Sigmoid colon (tissue), 7 donors: ENCODE measurements around the gene VIT. TPM values are rescaled to one million over a fixed set of nuclear protein-coding genes. Genes with fewer than 3 reads are reported as not detected.

Experiments
- DNase-seq: peaks from one replicate; pipeline ENCODE4 v3.0.0-alpha.2; 2019
- H3K27ac ChIP-seq, 4 donors: fragments of 200-600 bp; sonication (generic); one replicate each; pipeline ENCODE4 v1.5.1; 2016 to 2019; ENCODE audit warnings: mild to moderate bottlenecking in 1 of 4
- H3K27me3 ChIP-seq, 3 donors: fragments of 200-600 bp; sonication (generic); one replicate each; pipeline ENCODE4 v1.5.1; 2019; ENCODE audit warnings: mild to moderate bottlenecking in 1 of 3
- H3K36me3 ChIP-seq, 4 donors: fragments of 200-600 bp; sonication (generic); one replicate each; pipeline ENCODE4 v1.5.1; 2016 to 2019
- H3K4me1 ChIP-seq, 4 donors: fragments of 200-600 bp; sonication (generic); one replicate each; pipeline ENCODE4 v1.5.1; 2017 to 2019
- H3K4me3 ChIP-seq, 4 donors: fragments of 200-600 bp; sonication (generic); one replicate each; pipeline ENCODE4 v1.5.1; 2017 to 2019; ENCODE audit warnings: mild to moderate bottlenecking in 2 of 4, moderate library complexity in 1 of 4
- H3K9me3 ChIP-seq, 4 donors: fragments of 200-600 bp in 3 of 4; sonication (generic) in 3 of 4; one replicate each; pipeline versions ENCODE4 v1.5.1 to v1.6.1; 2013 to 2019
- EP300 ChIP-seq, 4 donors: sonication (generic); formaldehyde crosslinking; IDR thresholded peaks; one replicate each; pipeline ENCODE4 v1.6.1; 2017; ENCODE audit warnings: antibody characterized with exemption in 4 of 4
- POLR2A ChIP-seq, 2 donors: fragments of 450-650 bp; IDR thresholded peaks; one replicate each; pipeline ENCODE4 v1.6.1; 2016; ENCODE audit warnings: antibody characterized with exemption in 2 of 2, mild to moderate bottlenecking in 2 of 2, moderate library complexity in 2 of 2
- POLR2AphosphoS5 ChIP-seq, 4 donors: sonication (generic); formaldehyde crosslinking; IDR thresholded peaks; one replicate each; pipeline ENCODE4 v1.6.1; 2017; ENCODE audit warnings: antibody characterized with exemption in 4 of 4
- WGBS, 2 donors: extraction: QIAGEN DNeasy Blood & Tissue Kit; methylation state at CpG; one replicate each; pipeline ENCODE4 v1.1.7; 2013; 5-methylcytosine and 5-hydroxymethylcytosine counted together
- intact Hi-C: fragments of 100-400 bp; cut with DNase I; formaldehyde crosslinking; loops from one replicate; pipeline ENCODE4 v1.15.1; 2023
- polyA plus RNA-seq, 3 donors: library from polyadenylated mRNA; stranded (reverse); fragments of 200-250 nt; gene quantifications; one replicate each; pipeline ENCODE4 v1.2.3, GENCODE V29; 2013
- total RNA-seq, 4 donors: library from RNA; depleted of rRNA; stranded (reverse); fragments of >200 nt; gene quantifications; one replicate each; pipeline ENCODE4 v1.1.0, GENCODE V29; 2016
- TF ChIP-seq, protein P1 (sequence below), 4 experiments: fragments of 450-650 bp in 3 of 4; fragments of 200-600 bp in 1 of 4; IDR thresholded peaks; one replicate each; pipeline ENCODE4 v1.5.1; 2016 to 2019; ENCODE audit warnings: antibody characterized with exemption in 4 of 4, mild to moderate bottlenecking in 3 of 4, moderate library complexity in 2 of 4
- donor health status: healthy with polysubstance abuse.
- donor health status: Bipolar disorder and iron deficiency.
- donor health status: healthy.

Gene VIT
- total and polyA plus RNA-seq, 7 donors = 1.1 to 16.5 (median 9.6) TPM; not detected in 1

- H3K27me3 ChIP-seq = no peaks in the 10 kb centered on the region
- no peak overlapping the region for H3K27ac ChIP-seq
- H3K9me3 ChIP-seq = no peaks in the 10 kb centered on the region
- TF ChIP-seq, protein P1, sequence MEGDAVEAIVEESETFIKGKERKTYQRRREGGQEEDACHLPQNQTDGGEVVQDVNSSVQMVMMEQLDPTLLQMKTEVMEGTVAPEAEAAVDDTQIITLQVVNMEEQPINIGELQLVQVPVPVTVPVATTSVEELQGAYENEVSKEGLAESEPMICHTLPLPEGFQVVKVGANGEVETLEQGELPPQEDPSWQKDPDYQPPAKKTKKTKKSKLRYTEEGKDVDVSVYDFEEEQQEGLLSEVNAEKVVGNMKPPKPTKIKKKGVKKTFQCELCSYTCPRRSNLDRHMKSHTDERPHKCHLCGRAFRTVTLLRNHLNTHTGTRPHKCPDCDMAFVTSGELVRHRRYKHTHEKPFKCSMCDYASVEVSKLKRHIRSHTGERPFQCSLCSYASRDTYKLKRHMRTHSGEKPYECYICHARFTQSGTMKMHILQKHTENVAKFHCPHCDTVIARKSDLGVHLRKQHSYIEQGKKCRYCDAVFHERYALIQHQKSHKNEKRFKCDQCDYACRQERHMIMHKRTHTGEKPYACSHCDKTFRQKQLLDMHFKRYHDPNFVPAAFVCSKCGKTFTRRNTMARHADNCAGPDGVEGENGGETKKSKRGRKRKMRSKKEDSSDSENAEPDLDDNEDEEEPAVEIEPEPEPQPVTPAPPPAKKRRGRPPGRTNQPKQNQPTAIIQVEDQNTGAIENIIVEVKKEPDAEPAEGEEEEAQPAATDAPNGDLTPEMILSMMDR (IDR thresholded peaks at IDR 0.05) = no peak
- TF ChIP-seq POLR2A (IDR thresholded peaks at IDR 0.05) (no peak), POLR2AphosphoS5 (IDR thresholded peaks at IDR 0.05) (no peak), EP300 (IDR thresholded peaks at IDR 0.05) (no peak)
- peaks cover 0 to 4% (median 0%) of the 10 kb centered on the region in 4 donors for H3K36me3 ChIP-seq
- no peak overlapping the region for H3K4me3 ChIP-seq
- no peak for DNase-seq
- intact Hi-C loops = no loop called here
- WGBS, 2 donors = 31 to 73% methylated on average over 4 of the region's 4 CpGs
- no peaks in the 10 kb centered on the region for H3K4me1 ChIP-seq
Measured at GRCh38 chr2:36839976-36840617, 143.6 kb downstream of the VIT start.

DNA sequence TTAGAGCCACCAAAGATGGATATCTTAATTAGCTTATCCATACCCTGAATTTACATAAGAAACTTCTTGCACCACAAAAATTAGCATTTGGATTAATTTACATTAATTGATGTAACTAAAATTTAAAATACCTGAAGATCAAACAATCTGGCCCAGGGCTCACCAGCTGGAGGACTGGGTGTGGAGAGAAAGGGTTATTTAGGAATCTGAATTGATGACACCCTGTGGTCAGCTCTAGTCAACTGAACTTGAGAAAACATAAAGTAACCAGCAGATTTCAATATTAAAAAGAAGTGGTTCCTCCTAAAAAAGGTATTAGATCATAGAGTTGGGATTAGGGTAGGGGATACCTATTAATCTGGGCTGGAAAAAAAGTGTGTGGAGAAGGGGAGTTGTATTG lies 147.3 kb downstream of the VIT start:
- Histone ChIP-seq H3K4me1 (no peaks in the 10 kb centered on the region), H3K4me3 (no peak overlapping the region), H3K27ac (no peak overlapping the region), H3K36me3 (peaks cover 0 to 23% (median 6%) of the 10 kb centered on the region in 4 donors), H3K9me3 (no peaks in the 10 kb centered on the region), H3K27me3 (no peaks in the 10 kb centered on the region)
- intact Hi-C loops = no loop called here
- TF ChIP-seq EP300 (IDR thresholded peaks at IDR 0.05) (no peak), POLR2A (IDR thresholded peaks at IDR 0.05) (no peak), POLR2AphosphoS5 (IDR thresholded peaks at IDR 0.05) (no peak)
- TF ChIP-seq, protein P1 (IDR thresholded peaks at IDR 0.05) = no peak
- no peak for DNase-seq

DNA sequence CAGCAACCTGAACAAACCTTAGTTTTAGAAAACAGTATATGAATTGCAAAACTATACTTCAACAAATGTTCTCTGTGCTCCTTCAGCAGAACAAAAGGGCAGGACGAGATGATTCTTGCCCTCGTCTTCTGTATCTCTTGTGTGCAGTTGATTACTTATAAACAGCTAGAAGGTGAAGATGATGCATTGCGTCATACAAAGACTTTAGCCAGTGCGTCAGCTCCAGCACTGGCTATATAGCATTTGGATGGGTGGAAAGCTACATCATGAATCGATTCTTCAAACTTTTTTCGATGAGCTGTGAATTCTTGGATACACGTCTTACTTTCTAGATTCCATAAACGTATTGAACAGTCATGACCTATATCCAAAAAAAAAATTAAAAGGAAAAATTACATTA lies 152.8 kb downstream of the VIT start:
- intact Hi-C loops = no loop called here
- peaks cover 0 to 46% (median 14%) of the 10 kb centered on the region in 4 donors for H3K36me3 ChIP-seq

GRCh38 chr2:36854241-36854640 lies 157.7 kb downstream of the VIT start:
- Histone ChIP-seq H3K9me3 (no peaks in the 10 kb centered on the region), H3K4me3 (no peak overlapping the region), H3K4me1 (no peaks in the 10 kb centered on the region), H3K27me3 (no peaks in the 10 kb centered on the region), H3K27ac (no peak overlapping the region), H3K36me3 (peaks cover 0 to 63% (median 13%) of the 10 kb centered on the region in 4 donors)
- 66 to 79% methylated on average over 2 of the region's 2 CpGs for WGBS, 2 donors
- TF ChIP-seq, protein P1 (IDR thresholded peaks at IDR 0.05) = no peak
- TF ChIP-seq EP300 (IDR thresholded peaks at IDR 0.05) = no peak
- no peak for TF ChIP-seq POLR2AphosphoS5 (IDR thresholded peaks at IDR 0.05)
- TF ChIP-seq POLR2A (IDR thresholded peaks at IDR 0.05) = no peak
- DNase-seq = no peak
- intact Hi-C loops = no loop called here

More for the DNA sequence above, 152.8 kb downstream of the VIT start:
- no peak overlapping the region for H3K27ac ChIP-seq
- no peaks in the 10 kb centered on the region for H3K27me3 ChIP-seq
- DNase-seq = no peak
- no peak for TF ChIP-seq POLR2AphosphoS5 (IDR thresholded peaks at IDR 0.05)
- TF ChIP-seq, protein P1 (IDR thresholded peaks at IDR 0.05) = no peak
- TF ChIP-seq EP300 (IDR thresholded peaks at IDR 0.05) = no peak
- no peak for TF ChIP-seq POLR2A (IDR thresholded peaks at IDR 0.05)
- no peak overlapping the region for H3K4me3 ChIP-seq
- H3K9me3 ChIP-seq = no peaks in the 10 kb centered on the region
- no peaks in the 10 kb centered on the region for H3K4me1 ChIP-seq
- 97% methylated on average over 8 of the region's 8 CpGs for WGBS, 2 donors

GRCh38 chr2:36855429-36855828 lies 158.9 kb downstream of the VIT start:
- WGBS, 2 donors = 97 to 98% methylated on average over 2 of the region's 2 CpGs
- intact Hi-C loops = no loop called here
- H3K36me3 ChIP-seq = peaks cover 0 to 62% (median 10%) of the 10 kb centered on the region in 4 donors

More at GRCh38 chr2:36855429-36855828, 158.9 kb downstream of the VIT start:
- TF ChIP-seq, protein P1 (IDR thresholded peaks at IDR 0.05) = no peak
- no peak for TF ChIP-seq EP300 (IDR thresholded peaks at IDR 0.05)
- no peak for TF ChIP-seq POLR2AphosphoS5 (IDR thresholded peaks at IDR 0.05)
- H3K4me1 ChIP-seq = no peaks in the 10 kb centered on the region
- no peaks in the 10 kb centered on the region for H3K9me3 ChIP-seq
- no peak for DNase-seq
- no peaks in the 10 kb centered on the region for H3K27me3 ChIP-seq
- no peak overlapping the region for H3K27ac ChIP-seq
- H3K4me3 ChIP-seq = no peak overlapping the region
